GM19328 (cell line): ENCODE data around the gene SLC9B2.

Source experiments
- ATAC-seq: cut with Tn5 transposase; IDR thresholded peaks from one replicate; pipeline ENCODE4 v1.9.1; 2021; ENCODE audit warnings: mild to moderate bottlenecking, moderate library complexity; ENCODE audit not compliant: unreplicated experiment

The SLC9B2 gene

DNA sequence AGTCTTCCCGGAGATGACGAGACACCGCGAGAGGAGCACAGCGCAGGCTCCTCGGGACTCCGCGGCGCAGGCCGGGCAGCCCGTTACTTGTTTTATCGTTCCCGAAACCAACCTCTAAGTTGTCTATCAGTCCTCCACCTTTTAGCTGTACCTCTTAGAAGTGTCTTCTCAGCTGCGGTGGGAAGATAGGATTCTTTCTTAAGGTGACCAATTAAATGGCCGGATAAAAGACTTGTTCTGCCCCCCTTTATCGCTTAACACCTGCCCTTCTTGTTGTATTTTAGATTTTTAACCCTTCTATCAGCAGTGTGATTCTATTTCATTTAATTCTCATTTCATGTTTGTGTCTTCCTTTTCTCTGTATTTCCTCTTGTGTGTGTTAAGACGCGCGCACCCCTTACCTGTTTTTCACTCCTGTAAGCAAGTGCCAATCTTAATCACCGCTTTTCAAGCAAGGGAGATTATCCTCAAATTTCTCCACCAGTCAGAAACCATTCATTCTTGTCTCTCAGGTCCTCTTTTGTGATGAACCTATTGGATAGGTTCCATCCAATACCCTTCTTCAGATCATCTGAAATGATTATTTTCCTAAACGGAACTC, at the start of gene SLC9B2:
Gene SLC9B2 (minus strand): TSS at position 15 of the 601 bp plus-strand sequence. CDS start 9,211 bp downstream, outside the sequence.
- ATAC-seq, result peak; percentile 44

DNA sequence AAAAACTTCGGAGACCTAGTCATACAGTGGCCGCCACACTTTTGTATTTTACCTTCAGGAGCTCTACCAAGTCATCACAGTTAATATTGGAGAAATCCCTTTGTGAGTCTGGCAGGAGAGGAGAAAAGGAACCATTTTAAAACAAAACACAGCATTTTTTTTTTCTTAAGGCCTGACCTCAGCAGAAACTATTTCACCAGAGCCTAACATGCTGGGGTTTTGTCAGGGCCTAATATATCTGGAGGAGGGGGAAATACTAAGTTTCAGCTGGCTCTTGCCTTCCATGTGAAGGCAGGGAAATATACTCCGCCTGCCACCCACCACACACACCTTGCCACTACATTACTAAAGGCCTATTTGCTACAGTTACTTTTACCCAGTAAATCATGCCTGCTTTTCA, 49.6 kb upstream of the SLC9B2 start:
- ATAC-seq, result no peak

GRCh38 chr4:103123114-103123513, 46.6 kb upstream of the SLC9B2 start:
- no peak for ATAC-seq

DNA sequence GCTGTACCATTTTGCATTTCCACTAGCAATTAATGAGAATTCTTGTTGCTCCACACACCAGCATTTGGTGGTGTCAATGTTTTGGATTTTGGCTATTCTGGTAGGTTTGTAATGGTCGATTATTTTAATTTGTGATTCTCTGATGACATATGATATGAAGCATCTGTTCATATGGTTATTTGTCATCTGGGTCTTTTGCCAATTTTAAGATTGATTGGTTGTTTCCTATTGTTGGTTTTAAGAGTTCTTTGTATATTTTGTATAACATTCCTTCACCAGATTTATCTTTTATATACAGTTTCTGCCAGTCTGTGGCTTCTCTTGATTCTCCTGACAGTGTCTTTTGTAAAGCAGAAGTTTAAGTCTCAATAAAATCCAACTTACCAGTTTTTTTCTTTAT, 41.6 kb upstream of the SLC9B2 start:
- ATAC-seq, result no peak

- ATAC-seq, result no peak
Observed at GRCh38 chr4:103111598-103111997, 35.0 kb upstream of the SLC9B2 start.

GRCh38 chr4:103108542-103108941, 32.0 kb upstream of the SLC9B2 start:
- no peak for ATAC-seq

DNA sequence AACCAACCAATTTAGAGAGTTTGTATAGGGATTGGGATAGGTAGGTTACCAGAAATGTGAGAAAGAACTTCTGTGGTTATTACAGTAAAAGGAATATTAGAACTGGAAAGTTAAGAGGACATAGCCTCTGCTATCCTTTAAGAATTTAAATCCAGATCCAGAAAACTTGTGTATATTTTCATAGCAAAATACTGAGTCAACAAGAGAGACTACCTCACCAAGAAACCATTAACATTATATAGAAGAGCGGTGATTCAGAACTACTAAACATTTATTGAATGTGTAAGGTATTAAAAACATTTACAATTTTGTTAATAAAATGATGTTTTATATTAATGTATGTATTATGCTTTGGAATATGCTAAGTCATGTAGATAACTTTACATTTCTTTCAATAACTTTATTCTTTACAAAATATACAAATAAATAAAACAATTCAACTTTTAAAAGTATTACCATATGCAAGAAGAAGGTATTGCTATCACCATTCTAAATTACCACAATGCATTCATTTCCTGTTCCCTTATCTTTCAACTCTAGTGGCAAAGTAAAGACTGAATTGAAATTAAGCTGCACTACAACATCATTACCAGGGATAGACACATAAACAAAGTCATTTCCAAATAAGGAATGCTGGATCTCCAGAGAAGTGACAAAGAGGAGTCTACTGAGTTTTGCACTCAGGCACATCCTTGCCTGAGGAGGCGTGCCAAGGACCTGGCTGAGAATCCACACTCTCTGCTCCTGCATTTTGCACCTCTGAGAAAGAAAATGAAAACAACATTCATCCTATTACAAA, 29.2 kb upstream of the SLC9B2 start:
- ATAC-seq, result no peak

DNA sequence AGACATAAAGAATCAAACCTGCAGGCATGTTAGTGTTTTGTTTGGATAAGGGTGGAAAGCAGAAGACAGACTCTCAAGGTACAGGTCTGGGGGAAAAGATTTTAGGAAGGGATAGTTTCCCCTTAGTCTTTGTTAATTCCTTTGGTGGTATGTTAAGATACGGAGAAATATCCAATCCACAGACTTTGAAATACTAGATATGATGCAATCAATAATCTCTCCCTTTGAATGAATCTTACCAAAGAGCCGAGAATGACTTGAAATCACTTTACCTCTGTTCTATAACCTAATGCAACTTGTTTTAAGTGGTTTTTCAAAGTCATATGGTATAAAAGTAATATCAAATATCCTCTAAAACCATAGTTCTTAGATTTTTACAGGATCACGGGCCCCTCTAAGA, 28.3 kb upstream of the SLC9B2 start:
- no peak for ATAC-seq

- ATAC-seq, result no peak
Observed at GRCh38 chr4:103100691-103101090, 24.1 kb upstream of the SLC9B2 start.

DNA sequence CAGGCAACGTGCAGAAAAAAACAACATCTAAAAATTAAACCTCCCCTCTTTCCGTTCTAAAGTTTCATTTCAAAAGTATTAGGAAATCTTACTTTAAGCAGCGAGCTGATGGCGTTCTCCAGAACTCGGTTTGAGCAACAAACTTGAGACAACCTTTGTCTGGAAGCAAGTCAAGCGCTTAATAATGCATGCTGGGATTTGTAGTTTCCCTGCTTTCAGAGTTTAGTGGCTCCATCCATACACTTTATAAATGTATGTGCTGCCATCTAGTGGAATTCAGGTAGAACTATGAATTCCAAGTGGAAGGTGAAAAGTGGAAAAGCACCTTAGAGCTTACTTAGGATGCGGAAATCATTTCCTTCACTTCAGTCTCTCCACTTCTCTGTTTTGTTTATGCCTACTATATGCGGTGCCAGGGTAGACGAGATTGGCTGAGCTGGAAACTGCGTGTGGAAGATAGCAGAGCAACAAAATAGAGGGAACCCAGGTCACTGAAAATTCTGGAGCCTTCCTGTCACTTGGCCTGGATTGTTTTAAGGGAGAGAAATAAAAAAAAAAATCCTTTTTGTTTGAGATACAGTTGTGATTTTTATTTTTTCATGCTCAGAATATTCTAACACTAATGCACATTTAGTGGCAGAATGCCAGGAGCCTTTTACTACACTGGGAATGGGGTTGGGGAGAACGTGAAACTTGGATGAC, 23.3 kb upstream of the SLC9B2 start, which contains the start of gene BDH2:
Gene BDH2 (minus strand): TSS at position 144 of the 702 bp plus-strand sequence. CDS start 3,580 bp downstream, outside the sequence.
- ATAC-seq, result peak; percentile 98

DNA sequence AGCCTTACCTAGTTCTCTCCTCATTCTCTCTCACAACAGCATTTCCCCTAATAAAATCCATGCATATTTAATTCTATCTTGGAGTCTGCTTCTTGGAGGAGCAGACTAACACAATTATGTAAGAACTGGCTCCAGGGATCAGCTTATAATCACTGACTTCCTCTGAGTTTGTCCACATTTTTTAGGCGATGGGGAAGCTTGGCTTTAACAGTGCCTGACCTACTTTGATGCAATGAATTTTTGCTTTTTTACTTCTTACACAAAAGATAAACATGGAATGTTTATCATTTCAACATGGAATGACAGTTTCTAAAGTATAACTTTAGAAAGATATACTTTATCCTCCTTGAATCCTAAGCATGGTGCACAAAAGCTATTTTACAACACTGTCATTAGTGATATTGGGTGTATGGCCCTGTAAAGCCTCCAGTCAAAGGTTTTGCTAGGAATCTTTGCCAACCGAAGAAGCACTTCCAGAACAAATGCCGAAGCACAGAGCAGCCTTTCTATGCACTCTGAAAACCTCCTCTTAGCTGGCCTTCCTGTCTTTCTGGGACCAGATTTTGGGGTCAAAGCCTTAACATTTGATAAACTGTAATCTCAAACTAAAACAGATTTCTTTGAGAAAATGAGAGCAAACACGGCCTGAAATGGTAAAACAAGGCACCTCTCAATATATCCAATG, 22.3 kb upstream of the SLC9B2 start:
- ATAC-seq, result no peak

GRCh38 chr4:103098341-103098740, 21.8 kb upstream of the SLC9B2 start:
- no peak for ATAC-seq

- ATAC-seq, result no peak
Observed at GRCh38 chr4:103097112-103097511, 20.6 kb upstream of the SLC9B2 start.

- ATAC-seq, result no peak
Observed at GRCh38 chr4:103095080-103095479, 18.5 kb upstream of the SLC9B2 start.

DNA sequence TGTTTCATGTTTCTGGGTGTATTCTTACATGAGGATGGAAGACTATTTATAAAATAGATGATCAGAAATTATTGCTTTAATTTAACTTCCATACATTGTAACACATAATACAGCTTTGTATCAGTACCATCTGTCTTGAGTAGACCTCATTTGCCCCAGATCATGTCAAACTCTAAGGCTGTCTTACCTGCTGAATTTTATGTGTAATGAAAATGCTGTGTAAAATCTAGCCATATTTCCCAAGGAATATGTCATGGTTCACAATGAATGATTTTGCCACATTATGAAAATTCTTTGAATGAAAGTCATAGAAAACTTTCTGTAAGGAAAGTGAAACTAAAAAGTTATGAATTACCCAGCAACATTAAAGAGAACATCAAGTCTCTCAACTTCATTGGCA, 15.7 kb upstream of the SLC9B2 start:
- no peak for ATAC-seq

DNA sequence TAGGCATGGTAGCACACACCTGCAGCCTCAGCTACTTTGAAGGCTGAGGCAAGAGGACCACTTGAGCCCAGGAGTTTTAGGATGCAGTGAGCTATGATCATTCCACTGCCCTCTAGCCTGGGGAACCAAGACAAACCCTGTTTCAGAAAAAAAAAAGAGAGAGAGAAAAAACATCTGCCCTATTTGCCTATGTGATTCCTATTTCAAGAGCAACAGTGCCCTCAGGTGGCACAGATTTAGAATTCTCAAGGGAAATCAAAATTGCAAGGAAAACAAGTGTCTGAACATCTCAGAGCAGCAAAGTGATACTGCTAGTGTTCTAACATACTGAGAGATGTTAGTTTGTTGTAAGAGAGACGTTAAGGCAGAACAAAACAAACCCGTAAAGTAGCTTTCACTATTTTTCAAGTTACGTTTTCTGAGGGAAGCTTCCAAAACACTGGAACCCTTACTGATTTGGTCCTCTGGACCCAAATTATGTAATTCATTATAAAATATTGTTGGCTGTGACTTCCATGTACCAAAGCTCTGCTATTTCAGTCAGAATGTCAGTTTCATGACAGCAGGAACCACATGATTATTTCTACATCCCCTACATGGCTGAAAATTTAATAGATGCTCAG, 15.2 kb upstream of the SLC9B2 start:
- ATAC-seq, result peak; percentile 59

DNA sequence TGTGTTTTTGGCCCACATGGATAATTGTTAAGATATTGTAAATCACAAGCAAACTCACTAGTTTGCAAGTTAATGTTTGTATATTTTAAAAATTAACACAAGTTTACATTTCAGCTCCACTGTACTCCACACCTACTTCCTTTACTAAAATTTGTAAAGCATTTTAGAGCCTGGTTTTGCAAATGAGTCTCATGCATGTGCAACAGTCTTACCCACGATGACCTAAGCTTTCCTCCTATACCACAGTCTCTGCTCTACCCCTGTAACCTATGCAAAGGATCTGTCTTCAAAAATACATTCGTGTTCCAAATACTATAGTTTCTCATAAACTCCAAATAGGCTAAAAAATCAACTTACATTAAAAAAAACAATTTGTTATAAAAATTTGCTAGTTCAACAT, 12.9 kb upstream of the SLC9B2 start:
- no peak for ATAC-seq

DNA sequence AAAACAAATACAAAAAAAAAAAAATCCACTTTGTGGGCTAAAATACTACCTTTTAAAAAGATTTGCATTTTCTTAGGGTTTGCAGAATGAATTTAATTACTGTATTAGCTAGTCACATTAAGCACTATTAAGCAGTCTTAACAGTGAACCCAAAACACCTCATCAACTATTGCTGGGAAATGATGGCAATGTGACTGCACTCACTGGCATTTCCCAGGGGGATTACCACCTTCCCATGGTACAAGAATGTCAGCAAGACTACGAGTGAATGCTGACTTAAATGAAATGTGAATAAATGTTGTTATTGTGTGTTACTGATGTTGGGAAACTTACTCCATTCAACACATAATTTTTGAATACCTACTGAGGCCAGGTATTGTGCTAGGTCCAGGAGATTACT, 10.0 kb upstream of the SLC9B2 start:
- ATAC-seq, result no peak

DNA sequence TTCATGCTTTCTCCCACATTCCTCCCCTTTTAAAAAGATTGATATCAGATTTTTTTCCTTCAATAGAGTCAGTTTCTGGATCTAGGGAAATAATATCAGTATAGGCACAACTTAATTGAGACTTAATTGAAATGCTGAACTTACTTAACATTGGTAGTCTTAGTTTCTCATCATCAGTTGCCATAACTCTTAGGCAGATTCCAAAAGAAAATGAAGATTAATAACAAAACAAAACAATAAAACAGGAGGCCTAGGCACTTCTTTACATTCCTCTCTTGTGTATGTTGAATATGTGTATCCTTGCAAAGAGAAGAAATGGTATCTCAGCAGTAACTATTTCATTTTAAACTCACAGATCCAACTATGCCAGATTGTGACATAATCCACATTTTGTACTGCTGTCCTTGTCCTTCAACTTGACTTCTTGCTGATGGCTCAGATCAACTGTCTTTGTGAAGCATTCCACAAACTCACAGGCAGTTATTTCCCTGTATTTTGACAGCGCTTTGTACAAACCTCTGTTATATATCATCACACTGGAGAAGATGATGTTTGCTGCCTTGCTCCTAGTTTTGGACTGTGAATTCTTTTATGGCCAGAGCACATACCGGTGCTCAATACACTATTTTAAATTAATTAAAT, 9.1 kb upstream of the SLC9B2 start:
- ATAC-seq, result no peak

- no peak for ATAC-seq
Observed at GRCh38 chr4:103079621-103080020, 3.1 kb upstream of the SLC9B2 start.
